Inferior parietal cortex (tissue), 1 donor: ENCODE results near the gene VPS13D.

Source experiments
- DNase-seq: peaks from one replicate; pipeline ENCODE4 v3.0.0-alpha.2; 2016; ENCODE audit errors: extremely low spot score

The VPS13D gene

DNA sequence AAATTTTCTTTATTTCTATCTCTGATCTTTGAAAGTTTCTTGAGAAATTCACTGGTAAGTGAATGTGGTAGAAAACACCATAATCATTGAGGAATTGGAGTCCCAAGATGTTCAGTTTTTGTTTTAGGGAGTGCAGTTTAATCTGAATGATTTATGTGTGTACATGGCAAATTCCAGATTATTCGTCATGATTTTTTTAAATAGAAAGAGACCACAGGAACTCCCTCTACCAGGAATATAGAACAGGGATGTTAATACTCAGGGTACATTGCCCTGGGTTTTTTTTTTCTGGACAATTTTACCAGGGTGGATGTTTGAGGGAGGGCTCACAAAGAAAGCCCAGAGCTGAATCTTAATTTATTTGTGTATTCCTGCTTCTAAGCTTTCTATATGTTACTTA is 109.0 kb downstream of the VPS13D start:
- no peak for DNase-seq

DNA sequence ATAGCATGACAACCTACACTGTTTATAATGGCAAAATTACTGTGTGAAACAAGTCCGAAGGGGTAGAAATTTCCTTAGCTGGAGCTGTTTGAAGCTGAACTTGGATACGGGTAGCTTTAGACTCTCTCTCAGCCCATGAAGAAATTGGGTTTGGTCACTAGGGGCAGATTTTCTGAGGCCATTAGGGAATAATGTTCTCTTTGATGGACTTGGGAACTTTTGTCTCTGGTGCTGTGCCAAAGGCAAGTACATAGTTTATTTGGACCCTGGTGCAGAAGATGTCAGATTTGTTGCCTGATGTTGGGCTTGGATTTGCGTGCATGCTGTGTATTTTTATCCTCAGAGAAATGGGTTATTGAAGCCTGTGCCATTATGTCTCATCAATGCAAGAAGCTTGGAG is 109.6 kb downstream of the VPS13D start:
- DNase-seq, result peak; percentile 50

DNA sequence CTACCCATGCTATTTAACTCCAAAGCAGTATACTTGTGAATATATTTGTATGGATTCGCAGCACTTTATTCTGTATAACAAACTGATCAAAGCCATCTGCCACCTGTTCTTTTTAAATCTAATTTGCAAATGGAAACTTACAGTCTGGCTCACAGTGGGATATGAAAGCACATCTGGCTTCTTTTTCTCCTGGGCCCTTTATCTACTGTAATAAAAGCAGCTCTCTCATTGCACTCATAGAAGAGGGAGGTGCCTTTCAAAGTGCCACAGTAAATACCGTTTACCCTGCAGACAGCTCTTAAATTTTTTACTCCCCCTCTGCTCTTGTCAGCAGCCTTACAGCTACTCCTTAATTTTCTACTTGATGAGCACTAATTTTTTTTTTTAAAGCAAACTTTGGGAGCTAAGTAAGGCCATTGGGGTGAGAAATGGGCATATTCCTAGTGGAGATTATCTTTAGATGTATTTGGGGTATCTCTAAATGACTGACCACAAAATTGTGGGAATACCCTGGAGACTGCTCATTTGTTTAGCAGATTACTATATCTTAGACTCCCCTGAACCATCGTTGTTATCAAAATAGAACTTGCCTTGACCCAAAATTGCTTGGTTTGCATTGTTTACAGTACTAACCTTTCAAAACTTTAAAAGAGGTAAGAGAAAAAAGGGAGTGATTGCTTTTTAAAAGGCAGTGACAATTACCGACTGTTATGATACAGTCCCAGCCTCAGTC is 110.1 kb downstream of the VPS13D start:
- DNase-seq, result peak; percentile 44

DNA sequence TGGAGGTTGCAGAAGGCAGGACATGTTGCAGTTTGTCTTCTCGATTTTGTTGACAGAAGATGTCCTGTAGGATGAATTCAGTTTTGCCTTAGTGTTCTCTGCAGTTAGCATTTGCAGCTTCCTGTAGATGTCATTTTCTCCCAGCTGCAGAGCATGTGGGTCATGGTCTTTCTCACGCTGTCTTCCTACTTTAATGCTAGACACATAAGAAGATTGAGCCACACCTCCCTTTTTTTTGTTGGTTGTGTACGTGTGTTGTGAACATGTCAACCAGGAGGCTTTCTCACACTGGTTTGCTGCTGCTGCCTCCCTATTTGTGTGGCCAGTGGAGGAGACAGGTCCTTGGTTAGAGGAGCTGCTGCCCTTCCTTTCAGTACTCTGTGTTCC is 110.7 kb downstream of the VPS13D start:
- DNase-seq, result no peak

DNA sequence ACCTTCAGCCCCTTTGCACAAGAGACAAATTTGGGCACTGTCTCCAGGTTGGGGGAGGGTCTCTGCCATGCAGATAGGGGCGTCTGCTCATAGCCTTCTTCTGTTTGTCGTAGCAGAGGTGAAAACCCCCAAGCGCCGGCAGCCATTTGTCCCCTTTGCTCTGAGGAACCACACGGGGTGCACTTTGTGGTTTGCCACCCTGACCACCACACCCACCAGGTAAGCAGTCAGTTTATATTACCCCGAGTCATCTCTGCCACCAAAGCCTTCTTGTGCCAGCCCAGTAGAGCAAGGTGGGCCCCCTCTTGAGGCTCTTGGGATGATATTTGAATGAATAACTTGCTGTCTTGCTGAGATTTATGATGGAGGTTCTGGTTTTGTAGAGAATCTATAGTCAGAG is 111.8 kb downstream of the VPS13D start:
- DNase-seq, result no peak

DNA sequence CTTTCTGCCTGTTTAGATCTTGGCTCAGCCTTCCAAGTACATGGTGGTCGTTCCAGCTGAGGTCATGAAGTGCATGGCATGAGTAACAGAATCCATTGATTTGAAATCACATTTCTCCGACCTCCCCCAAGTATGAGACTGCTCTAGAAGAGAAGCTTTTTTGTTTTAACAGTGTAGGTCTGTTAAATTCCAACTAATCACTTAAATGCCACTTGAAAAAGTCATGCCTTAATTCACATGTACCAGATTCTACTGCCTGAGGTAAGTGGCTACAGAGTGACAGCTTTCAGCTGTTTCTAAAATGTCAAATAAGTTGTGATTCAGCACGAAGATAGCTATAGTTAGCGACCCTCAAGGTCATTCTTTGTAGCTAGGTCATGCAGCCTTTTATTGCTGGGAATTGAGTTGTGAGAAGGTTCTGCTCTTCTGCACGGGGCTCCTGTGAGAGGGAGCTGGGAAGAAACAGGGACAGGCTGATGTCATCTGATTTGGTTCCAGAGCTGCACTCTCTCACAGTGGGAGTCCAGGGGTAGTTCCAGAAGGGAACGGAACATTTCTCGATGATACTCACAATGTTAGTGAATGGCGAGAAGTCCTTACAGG is 112.7 kb downstream of the VPS13D start:
- DNase-seq, result no peak

DNA sequence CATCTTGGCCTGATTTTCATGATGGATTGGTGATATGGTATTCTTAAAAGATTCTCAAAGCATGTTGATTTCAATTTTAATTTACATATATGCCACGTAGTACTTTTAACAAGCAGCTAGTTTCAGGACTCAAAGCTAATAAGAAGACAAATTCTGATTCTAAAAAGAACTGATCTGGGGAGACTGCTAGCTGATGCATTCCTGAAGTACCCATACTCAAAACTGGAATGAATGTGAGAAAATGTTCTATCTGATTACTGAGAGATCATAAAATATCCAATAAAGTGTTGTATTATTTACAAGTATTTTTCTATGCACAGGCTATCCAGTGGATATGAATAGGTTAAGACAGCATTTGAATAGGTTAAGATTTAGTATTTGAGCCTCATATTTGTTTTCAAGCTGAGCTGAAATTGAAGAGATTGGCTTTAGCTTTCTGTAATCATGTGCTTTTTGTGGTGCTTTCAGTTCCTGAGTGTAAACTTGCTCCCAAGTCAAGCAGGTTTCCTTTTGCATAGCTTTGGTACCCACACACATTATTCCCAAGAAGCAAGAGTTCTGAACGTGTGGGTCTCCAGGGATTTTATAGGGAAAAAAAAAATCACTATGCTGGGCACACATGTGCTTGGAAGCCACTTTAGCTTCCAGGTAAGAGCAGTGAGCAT is 114.1 kb downstream of the VPS13D start:
- no peak for DNase-seq

DNA sequence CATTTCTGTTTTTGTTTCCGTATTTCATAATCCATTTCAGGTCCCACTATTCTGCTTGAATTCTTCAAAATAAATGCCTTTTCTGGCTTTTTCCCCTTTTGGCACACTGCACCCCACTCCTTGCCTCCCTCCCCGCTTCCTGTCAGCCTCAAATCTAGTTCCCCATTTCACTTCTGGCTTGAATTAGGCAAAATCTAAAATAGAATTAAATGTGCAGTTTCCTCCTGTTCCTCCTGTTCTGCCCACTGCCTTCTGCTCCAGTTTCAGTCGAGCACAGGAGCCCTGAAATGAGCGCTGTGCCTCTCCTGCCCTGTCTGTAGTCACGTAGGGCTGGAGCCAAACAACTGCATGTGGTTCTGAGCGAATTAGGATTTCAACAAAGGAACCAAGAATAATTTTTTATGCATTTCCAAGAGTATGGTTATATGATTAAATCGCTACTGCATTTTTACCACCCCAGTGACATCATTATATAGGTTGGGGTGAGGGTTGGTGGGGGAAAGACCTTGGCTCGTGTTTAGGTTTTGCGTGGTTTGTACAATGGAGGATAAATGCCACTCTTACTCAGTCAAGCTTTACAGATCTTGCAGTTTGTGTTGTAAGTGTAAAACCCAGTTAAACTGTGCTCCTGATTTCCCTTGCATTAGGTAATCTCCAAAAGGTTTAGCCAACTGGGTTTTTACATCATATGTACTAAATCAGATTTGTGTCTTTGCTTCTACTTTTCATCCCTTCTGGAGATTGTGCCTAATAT is 114.9 kb downstream of the VPS13D start:
- peak; percentile 56 for DNase-seq

DNA sequence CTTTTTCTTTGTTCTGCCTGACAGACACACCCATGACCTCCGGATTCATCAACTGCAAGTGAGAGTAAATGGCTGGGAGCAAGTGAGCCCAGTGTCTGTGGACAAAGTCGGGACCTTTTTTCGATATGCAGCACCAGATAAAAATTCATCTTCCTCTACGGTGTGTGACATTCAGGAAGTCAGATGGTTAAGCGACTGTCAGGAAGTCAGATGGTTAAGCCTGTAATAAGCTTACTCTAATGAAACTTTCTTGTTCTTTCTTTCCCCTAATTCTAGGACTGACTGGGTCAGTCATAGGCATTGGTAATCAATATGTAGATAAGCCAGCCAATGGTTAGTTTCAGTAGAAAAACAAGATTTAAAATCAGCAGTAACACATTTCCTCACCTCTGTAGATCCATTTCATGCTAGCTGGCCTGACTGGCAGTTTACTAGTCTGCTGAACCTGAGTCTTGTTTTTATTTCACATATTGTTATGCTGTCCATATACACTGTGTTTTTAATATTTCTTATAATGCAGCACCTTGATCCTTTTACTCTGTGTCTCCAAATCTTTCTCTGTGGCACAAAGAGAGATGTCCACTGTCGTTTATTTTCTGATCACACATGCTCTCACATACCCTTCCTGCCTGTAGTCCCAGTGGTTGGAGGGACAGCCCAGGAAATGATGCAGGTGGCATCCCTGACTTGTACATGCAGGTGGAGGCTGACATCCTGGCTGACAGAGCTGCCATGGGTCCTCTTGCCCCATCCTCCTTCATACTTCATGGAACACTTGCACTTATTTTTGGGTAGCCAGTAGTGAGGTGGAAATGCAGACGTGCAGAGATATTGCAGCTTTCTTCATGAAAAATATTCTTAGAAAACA is 115.8 kb downstream of the VPS13D start:
- no peak for DNase-seq

DNA sequence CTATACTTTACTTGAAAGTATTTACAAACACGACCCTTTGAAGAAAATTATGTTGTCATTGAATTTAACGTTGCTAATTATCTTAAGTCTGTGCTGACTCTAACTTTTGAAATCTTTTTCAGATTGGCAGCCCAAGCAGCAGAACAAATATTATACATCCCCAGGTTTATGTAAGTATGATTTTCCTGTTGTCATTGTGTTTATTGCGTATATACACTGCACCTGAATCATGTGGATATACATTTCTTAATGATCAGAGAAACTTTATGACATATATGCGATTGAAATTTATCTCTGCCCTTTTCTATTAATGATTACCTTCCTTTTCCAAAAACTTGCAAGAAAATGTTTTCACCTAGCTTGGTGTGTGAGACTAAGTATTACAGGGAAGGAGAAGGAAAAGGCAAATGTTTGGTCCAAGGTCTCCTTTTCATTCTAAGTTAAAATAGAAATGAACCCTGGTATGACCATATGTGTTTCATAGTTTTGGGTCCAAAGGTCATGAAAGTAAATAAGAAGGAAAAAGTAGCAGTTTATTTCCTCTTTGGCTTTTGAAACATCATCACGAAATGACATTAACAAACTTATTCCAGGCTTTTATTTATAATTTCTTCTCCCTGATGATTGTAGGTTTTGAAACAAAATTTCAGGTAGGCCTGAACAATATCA is 116.8 kb downstream of the VPS13D start:
- no peak for DNase-seq

DNA sequence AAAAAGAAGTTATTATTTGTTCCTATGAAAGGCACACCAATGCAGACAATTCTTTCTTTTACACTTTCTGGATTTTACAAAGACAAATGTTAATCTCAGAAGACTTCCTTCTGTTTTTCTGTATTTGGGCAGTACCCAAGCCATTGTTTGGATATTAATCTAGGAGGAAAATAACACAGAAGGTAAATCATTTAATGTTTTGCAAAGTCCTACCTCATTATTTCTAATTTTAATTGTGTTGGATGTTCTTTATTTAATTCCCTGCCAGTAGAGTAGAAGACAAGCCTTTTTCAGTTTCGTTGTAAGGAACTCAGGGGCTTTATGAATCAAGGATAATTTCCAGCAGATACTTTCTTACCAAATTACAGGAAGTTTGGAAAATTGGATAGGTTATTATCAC is 118.3 kb downstream of the VPS13D start:
- DNase-seq, result no peak

DNA sequence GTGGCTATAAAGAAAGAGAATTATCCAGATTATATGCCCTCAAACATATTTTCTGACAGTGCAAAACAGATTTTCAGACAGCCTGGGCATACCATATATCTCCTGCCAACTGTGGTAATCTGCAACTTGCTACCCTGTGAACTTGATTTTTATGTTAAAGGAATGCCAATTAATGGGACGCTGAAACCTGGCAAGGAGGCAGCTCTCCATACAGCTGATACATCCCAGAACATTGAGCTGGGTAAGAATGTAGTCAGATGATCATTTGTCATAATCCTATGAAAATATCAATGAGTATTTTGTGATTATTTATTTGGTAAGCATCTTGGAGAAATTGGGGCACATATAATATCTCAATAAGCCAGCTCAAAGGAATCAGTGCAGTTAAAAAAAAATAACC is 124.2 kb downstream of the VPS13D start:
- DNase-seq, result no peak

DNA sequence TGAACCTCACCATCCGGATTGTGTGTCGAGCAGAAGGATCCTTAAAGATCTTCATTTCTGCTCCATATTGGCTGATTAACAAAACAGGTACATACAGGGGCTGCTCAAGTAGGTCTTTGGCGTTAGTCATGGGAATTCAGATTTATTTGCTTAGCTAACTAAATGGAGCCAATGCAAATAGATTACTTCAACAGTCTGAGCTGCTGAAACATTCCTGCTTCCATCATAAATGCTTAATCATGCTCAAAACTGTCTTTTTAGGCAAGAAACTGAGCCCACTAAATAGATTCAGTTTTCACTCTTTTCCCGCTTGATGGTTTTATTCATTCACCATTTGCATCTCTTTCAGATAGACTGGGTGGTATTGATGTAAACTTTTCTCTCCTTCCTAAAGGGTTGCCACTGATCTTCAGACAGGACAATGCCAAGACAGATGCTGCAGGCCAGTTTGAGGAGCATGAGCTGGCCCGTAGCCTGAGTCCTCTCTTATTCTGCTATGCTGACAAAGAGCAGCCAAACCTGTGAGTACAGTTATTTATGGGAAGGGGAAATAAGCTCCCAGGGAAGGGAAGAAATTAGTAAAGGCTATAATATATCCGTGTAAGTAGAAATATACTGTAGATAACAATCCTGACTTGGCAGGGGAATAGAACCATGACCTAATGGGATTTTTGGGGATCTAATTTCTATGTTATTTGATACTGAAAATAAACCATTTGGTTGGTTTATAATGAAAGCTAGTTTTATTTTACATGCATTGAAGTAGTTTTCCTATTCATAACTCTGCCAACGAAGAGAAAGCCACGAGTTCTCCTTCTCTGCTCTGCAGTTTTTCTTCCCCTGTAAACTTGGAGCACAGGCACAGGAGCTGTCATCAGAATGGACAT is 126.4 kb downstream of the VPS13D start:
- no peak for DNase-seq

DNA sequence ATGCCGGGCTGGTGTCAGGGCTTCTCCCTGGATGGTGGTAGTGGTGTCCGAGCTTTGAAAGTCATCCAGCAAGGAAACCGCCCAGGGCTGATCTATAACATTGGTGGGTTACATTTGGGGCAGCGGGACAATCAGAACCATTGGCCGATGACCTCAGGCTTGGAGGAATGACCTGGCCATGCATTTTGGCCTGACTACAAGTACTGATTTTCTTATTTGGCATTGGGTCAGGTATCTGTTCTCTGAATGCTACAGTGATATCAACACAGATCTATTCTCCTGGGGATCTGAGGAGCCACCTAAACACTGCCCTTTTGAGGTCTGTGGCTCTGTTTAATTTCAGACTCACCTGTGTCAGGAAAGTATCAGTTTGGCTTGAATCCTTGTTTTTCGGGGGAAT is 128.7 kb downstream of the VPS13D start:
- DNase-seq, result no peak

DNA sequence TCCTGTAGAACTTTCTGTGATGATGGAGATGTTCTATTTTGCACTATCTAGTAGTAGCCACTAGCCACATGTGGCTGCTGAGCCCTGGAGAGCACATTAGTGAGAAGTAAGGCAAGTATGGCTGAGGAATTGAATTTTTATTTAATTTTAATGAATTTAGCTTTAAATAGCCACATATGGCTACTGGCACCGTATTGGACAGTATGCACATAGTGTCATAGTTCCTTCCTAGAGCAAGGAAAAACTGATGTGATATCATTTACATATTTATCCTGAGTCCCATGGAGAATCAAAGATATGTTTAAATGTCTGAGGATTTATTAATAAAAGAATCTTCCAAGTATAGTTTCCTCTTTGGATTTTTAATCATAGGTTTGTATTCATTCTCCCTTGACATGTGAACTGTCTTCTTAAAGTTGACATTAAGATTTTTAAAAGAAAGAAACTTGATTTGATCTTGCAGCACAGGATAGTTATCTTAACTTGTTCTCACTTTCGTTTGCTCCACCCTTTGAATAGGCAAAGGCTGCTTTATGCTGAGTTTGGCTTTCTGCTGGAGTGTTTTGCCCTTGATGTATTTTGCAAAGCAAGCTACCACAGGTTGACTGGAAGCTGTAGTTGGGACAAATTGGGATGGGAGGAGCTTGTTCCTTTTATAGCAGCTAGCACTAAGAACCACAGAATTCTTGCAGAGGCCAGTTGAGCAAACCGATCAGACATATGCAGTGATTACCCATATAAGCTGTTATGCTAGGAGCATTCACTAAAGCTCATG is 129.7 kb downstream of the VPS13D start:
- no peak for DNase-seq

DNA sequence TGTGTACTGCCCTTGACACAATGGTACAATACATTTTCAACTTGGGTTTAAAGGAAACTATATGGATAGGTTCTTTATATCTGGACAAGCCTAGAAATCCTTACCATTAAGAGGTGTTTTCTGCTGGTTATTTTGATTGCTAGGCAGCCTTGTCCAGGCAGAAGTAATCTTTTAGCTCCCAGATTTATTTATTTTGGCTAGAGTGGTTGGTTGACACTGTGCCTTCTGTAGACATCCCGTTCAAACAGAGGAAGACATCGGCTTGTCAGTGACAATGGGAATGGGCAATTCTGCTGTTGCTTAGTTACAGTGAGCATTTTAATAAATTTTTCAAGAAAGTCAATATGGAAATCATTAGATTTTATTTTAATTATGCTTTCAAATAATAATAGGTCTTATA is 138.8 kb downstream of the VPS13D start:
- no peak for DNase-seq

DNA sequence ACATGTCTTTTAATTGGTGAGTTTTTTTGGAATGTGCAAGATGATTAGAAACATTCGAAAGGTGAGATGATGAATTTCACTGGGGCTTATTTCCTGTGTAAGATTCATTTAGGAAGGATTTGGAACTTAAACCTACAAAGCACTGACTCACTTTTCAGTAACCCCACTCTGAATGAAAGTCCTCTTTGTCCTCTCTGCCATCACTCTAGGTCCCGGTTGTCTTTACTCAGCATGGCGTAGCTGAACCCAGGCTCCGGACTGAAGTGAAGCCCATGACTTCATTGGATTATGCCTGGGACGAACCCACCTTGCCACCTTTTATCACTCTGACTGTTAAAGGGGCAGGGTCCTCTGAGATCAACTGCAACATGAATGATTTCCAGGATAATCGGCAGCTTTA is 139.4 kb downstream of the VPS13D start:
- DNase-seq, result no peak

DNA sequence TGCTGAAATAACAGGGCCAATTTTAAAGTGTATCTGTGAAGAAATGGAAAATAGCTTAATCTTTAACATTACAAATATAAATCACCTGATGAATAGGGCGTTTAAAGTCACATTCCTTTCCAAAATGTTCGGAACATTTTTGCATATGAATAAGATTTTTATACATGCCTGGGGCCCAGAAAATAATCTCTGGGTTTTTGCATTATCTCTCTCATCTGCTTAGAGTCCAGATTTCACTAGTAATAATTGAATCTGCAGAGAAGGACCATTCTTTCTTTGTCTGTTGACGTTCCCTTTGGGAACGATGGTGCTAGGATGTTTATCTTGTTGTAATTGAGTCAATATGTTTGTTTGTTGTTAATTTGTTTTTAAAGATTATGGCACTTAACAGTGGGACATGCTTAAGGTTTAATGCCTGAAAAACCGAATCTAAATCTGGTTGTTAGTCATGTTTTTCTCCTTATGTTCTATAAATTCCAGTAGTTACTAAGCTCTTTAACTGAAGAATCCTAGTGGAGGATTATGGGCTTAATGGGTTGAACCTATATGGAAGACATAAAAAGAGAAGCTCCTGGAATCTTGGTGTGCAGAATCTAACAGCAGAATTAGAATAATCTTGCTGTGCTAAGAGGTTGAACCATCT is 140.6 kb downstream of the VPS13D start:
- DNase-seq, result no peak

DNA sequence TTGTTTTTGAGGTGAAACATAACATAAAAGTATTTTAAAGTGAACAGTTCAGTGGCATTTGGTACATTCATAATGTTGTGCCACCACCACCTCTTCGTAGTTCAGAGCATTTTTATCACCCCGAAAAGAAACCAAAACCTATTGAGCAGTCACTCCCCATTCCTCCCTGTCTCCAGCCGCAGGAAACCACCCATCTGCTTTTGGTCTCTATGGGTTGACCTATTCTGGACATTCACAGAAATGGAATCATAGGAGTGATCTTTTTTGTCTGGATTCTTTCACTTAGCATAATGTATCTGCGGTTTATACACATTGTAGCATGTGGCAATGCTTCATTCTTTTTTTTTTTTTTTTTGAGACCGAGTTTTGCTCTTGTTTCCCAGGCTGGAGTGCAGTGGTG is 141.2 kb downstream of the VPS13D start:
- no peak for DNase-seq
